Fibroblast of the aortic adventitia (primary cell): ENCODE results near the gene DCHS1. TPM values are rescaled to one million over a fixed set of nuclear protein-coding genes. Genes with fewer than 3 reads are reported as not detected.
A peak's percentile ranks its signal among the peaks of the same experiment; 100 is the strongest.

Source experiments
- DNase-seq: peaks from one replicate; pipeline ENCODE4 v3.0.0-alpha.2; 2010; ENCODE audit warnings: low read depth
- H3K4me3 ChIP-seq: 2 replicates; pipeline ENCODE4 v1.5.1; 2011; ENCODE audit warnings: low read depth, mild to moderate bottlenecking, control low read depth, low read length, moderate library complexity
- total RNA-seq: library from RNA; depleted of rRNA; stranded (reverse); fragments of >200 nt; gene quantifications from 2 replicates; pipeline ENCODE4 v1.2.3, GENCODE V29; 2012; ENCODE audit warnings: low replicate concordance
- TF ChIP-seq, protein P1 (sequence below): IDR thresholded peaks from 2 replicates; pipeline ENCODE4 v1.5.1; 2011; ENCODE audit warnings: mild to moderate bottlenecking, low read length, control low read depth, inconsistent platforms; ENCODE audit not compliant: insufficient read depth

The DCHS1 gene
- total RNA-seq, 1 donor = 19.0 TPM

DNA sequence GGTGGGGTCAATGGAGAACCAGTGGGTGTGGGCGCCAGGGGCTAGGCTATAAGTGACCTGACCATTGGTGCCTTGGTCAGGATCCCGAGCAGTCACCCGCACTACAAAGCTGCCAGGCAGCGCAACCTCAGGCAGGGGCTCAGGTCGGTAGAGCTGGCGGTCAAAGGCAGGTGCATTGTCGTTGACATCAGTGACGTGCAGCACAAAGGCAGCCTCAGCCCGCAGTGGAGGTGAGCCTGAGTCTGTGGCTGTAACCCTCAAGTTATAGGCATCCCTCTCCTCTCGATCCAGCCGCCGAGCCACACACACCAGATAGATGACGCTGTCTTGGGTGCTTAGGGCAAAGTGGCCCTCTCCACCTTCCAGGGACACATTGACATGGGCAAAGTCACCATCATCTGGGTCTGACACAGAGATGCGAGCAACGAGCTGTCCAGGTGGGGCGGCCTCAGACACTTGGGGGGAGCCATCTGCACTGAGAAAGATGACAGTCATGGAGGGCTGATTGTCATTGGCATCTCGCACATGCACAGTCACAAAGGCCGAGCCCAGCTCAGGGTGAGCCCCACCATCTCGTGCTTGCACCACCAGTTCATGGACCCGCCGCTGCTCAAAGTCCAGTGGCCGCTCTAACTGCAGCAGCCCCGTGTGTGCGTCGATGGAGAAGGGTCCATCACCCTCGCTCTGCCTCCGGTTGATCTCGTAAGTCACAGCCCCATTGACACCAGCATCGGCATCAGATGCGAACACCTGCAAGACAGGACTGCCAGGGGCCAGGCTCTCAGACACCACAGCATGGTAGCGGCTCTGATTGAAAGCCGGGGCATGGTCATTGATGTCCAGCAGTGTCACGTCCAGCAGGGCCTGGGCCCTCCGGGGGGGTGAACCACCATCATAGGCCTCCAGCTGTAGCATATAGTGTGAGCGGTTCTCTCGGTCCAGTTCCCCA is 15.3 kb downstream of the DCHS1 start:
- TF ChIP-seq, protein P1, sequence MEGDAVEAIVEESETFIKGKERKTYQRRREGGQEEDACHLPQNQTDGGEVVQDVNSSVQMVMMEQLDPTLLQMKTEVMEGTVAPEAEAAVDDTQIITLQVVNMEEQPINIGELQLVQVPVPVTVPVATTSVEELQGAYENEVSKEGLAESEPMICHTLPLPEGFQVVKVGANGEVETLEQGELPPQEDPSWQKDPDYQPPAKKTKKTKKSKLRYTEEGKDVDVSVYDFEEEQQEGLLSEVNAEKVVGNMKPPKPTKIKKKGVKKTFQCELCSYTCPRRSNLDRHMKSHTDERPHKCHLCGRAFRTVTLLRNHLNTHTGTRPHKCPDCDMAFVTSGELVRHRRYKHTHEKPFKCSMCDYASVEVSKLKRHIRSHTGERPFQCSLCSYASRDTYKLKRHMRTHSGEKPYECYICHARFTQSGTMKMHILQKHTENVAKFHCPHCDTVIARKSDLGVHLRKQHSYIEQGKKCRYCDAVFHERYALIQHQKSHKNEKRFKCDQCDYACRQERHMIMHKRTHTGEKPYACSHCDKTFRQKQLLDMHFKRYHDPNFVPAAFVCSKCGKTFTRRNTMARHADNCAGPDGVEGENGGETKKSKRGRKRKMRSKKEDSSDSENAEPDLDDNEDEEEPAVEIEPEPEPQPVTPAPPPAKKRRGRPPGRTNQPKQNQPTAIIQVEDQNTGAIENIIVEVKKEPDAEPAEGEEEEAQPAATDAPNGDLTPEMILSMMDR = no peak
- H3K4me3 ChIP-seq = no peak overlapping the region
- no peak for DNase-seq

DNA sequence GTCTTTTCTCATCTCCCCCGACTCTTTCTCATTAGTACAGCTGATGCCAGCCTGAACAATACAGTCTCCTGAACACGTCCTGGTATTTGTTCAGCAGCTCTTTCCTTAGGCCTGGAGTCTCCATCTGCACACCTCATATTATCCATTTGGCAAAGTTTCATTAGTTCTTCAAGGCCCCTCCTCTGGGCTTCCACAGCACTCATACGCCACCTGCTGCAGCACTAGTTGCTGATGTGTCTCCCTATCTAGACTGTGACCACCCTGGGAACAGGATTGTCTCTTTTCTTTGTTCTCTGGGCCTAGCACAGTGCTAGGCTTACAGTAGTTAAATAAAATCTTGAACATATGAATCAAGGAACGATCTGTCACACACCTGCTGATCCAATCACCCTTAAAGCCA is 17.2 kb downstream of the DCHS1 start:
- no peak overlapping the region for H3K4me3 ChIP-seq
- TF ChIP-seq, protein P1 = no peak
- DNase-seq = peak; percentile 17

DNA sequence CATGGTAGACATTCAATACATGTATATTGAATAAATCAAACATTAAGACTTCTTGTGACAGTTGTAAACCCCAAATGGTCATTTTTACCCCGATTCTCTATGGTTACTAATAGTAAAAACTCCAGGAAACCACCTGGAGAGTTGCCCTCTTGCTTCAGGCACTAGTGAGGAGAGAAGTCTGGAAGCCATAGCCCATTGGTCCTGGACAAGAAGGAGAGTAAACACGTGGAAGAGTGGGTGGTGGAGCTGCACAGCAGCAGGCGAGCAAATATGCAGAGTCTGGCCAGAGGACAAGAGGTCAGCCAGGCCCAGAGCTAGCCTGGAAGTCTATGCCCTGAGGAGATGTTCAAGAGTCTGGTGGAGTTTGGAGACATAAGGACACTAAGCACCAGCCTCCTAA is 17.7 kb downstream of the DCHS1 start:
- DNase-seq = peak; percentile 91
- no peak overlapping the region for H3K4me3 ChIP-seq
- TF ChIP-seq, protein P1 = no peak

DNA sequence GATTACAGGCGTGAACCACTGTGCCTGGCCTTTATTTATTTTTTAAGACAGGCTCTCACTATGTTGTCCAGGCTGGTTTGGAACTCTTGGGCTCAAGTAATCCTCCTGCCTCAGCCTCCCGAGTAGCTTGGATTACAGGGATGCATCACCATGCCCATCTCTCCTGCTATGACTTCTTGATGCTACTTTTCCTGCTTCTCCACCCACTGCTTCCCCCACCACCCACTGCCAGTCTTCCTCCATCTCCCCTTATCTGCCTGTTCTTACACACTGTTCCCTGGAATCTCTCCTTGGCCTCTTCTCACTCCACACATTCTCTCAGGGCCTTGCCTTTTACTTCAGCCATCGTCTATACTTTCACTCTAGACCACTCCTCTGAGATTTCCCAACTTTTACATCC is 19.1 kb downstream of the DCHS1 start:
- DNase-seq = no peak
- TF ChIP-seq, protein P1 = no peak

DNA sequence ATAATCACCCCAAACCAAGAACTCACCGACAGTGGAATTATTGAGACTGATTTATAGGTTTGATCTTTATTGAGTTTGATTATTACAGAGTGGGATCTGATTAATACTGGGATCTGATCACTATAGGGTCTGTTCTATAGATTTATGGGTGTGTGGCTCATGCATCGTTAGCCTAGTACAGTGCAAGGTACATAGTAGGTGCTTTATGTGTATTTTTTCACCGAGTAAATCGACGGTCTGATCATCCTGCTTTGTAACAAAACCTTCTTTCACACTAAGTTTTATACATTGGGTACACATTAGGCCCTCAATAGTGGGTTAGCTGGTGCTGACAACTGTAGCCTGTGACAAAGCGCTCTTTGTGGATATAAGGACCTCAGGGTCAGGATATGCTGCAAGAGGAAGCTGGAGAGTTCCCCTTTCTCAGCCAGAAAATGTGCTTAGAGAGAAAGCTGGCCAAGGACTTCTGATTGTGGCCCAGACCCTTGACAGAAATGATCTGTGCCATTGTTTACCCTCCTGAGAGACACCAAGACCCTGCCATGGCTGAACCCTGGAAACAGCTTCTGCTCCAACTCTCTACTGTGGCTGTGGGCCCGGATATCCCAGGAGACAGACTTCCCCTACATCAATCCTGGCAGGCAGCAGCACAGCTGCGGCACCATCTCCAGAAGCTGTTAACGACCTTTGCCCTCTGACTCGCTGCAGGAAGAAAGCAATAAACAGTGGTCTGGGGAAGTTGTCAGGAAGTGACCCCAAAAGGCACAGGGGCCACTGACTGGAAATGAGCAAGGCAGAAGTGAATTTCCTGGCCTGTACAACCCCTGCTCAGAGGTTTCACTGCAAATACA is 20.3 kb downstream of the DCHS1 start:
- peak; percentile 36 for DNase-seq
- no peak overlapping the region for H3K4me3 ChIP-seq
- TF ChIP-seq, protein P1 = no peak

More for the DNA sequence above, 19.1 kb downstream of the DCHS1 start:
- no peak overlapping the region for H3K4me3 ChIP-seq

DNA sequence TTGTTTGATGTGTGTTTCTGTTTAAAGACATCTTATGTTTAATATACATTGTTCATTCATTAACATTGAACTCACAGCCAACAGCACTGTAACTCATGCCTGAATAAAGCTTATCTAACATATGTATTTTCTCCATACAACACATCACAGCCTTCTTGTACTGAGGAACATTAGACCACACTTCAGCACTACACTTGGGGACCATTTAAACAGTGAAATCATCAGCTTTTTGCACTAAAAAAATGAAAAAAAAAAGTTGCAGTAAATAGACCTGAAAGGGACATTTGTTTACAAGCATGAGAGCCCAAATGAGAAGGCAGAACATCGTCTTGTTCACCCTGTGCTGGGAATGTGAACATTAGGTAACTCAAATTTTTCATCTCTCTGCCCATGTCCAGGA is 21.1 kb downstream of the DCHS1 start:
- no peak overlapping the region for H3K4me3 ChIP-seq
- DNase-seq = no peak
- TF ChIP-seq, protein P1 = no peak
